ENCODE results near the gene ZCCHC17.
A peak's percentile ranks its signal among the peaks of the same experiment; 100 is the strongest.

The ZCCHC17 gene

GRCh38 chr1:31310198-31310597 lies 13.4 kb downstream of the ZCCHC17 start:
- no peak for TF ChIP-seq CTCF (conservative IDR thresholded peaks at IDR 0.05)
- no peak overlapping the region for H3K27ac ChIP-seq

- TF ChIP-seq CTCF (conservative IDR thresholded peaks at IDR 0.05): no peak
- no peak overlapping the region for H3K27ac ChIP-seq
Observed at GRCh38 chr1:31315902-31316301, 19.1 kb downstream of the ZCCHC17 start.

- H3K27ac ChIP-seq: no peak overlapping the region
- no peak for TF ChIP-seq CTCF (conservative IDR thresholded peaks at IDR 0.05)
Observed at GRCh38 chr1:31318146-31318545, 21.3 kb downstream of the ZCCHC17 start.

- H3K27ac ChIP-seq: no peak overlapping the region
- no peak for TF ChIP-seq CTCF (conservative IDR thresholded peaks at IDR 0.05)
Observed at GRCh38 chr1:31324093-31324492, 27.3 kb downstream of the ZCCHC17 start.

GRCh38 chr1:31324992-31325391 lies 28.2 kb downstream of the ZCCHC17 start:
- no peak for TF ChIP-seq CTCF (conservative IDR thresholded peaks at IDR 0.05)
- H3K27ac ChIP-seq: no peak overlapping the region

GRCh38 chr1:31326461-31326860 lies 29.6 kb downstream of the ZCCHC17 start:
- no peak for TF ChIP-seq CTCF (conservative IDR thresholded peaks at IDR 0.05)

GRCh38 chr1:31327381-31327780 lies 30.5 kb downstream of the ZCCHC17 start:
- no peak for TF ChIP-seq CTCF (conservative IDR thresholded peaks at IDR 0.05)
- H3K27ac ChIP-seq: no peak overlapping the region

More at GRCh38 chr1:31326461-31326860, 29.6 kb downstream of the ZCCHC17 start:
- H3K27ac ChIP-seq: no peak overlapping the region

- peak; percentile 85 for TF ChIP-seq CTCF (conservative IDR thresholded peaks at IDR 0.05)
- no peak overlapping the region for H3K27ac ChIP-seq
Observed at GRCh38 chr1:31335007-31335406, 38.2 kb downstream of the ZCCHC17 start.

Data from VCaP (cell line).